Measurements from ENCODE around the gene FKBP1A. TPM values are rescaled to one million over a fixed set of nuclear protein-coding genes. Genes with fewer than 3 reads are reported as not detected.
A peak's percentile ranks its signal among the peaks of the same experiment; 100 is the strongest.

The FKBP1A gene
- 362 and 453 TPM in 2 replicates for polyA plus RNA-seq (2012; rRNA removed)
- polyA plus RNA-seq (2012; cell fraction: cytosol; rRNA removed), result 418 and 470 TPM in 2 replicates
- polyA plus RNA-seq (2012; cell fraction: nucleus; rRNA removed), result 119 and 151 TPM in 2 replicates

DNA sequence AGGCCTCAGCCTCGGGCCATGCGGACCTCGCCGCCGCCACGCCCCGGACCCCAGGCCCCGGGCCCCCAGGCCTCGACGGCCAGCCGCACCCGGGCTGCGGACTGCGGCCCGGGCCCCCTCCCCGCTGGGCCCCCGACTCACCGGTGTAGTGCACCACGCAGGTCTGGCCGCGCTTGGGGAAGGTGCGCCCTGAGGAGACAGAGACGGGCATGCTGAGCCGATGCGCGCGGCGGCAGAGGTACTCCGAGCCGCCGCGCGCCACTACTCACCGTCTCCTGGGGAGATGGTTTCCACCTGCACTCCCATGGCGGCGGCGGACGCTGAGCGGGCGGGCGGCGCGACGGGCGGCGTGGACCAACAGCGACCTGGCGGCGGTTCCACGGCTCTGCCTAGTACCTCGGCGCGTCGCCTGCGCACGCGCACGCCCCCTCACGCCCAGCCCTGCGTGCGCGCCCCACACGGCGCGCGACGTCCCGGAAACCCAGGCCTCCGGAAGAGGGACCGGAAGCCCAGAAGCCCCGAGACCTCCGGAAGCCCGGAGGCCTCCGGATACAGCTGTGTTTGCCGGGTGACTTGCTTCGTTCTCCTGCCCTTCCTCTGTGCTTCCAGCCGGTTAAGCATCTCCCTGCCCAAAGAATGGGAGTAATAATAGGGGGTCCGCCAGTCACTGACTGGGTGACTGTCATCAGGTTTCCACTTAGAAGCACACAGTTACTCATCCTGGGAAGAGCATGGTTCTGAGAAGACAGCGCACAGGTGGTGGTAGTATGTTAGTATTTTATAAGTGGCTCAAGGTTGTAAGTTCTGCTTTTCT lies at the start of gene FKBP1A:
Gene FKBP1A, minus strand, starts transcription at position 362 of the 814 bp plus-strand sequence. Its CDS starts 56 bp downstream, at position 306.
- 4% methylated on average over 5 of the region's 79 CpGs for WGBS (ENCODE audit: low lambda C conversion rate)
- peak; percentile 88 for TF ChIP-seq MXI1 (IDR thresholded peaks at IDR 0.05; ENCODE audit: low read depth, low read length)
- TF ChIP-seq MEF2A (IDR thresholded peaks at IDR 0.05; ENCODE audit: borderline replicate concordance, low read depth), result no peak
- 0 out of 2 replicates have a peak, but pooled peaks have one; percentile 31 for TF ChIP-seq RFX5 (IDR thresholded peaks at IDR 0.05; ENCODE audit: low read length)
- TF ChIP-seq TEAD4 (IDR thresholded peaks at IDR 0.05; ENCODE audit: borderline replicate concordance, insufficient read depth), result no peak
- TF ChIP-seq, protein P1, sequence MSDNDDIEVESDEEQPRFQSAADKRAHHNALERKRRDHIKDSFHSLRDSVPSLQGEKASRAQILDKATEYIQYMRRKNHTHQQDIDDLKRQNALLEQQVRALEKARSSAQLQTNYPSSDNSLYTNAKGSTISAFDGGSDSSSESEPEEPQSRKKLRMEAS (IDR thresholded peaks at IDR 0.05; ENCODE audit: low read depth), result peak; percentile 62
- TF ChIP-seq YY1 (IDR thresholded peaks at IDR 0.05; ENCODE audit: low read depth), result peak; percentile 56; the same call in 1 of the 2 replicates
- peak; percentile 86; the same call in 1 of the 2 replicates for TF ChIP-seq SIN3A (IDR thresholded peaks at IDR 0.05; ENCODE audit: borderline replicate concordance, low read depth, low read length)
- TF ChIP-seq GABPA (IDR thresholded peaks at IDR 0.05; ENCODE audit: low read depth), result peak; percentile 95
- no peak for TF ChIP-seq EZH2phosphoT487 (IDR thresholded peaks at IDR 0.05; ENCODE audit: borderline replicate concordance, low read depth)
- no peak for TF ChIP-seq SMC3 (IDR thresholded peaks at IDR 0.05; ENCODE audit: low read depth, low read length)
- TF ChIP-seq ELF1 (IDR thresholded peaks at IDR 0.05), result peak; percentile 98
- no peak for TF ChIP-seq IRF3 (IDR thresholded peaks at IDR 0.05; ENCODE audit: low read depth, low read length)
- no peak for TF ChIP-seq FOXM1 (IDR thresholded peaks at IDR 0.05; ENCODE audit: low read depth)
- TF ChIP-seq CHD2 (IDR thresholded peaks at IDR 0.05; ENCODE audit: low read length, partially characterized antibody), result peak; percentile 71
- peak; percentile 5; the same call in 1 of the 2 replicates for TF ChIP-seq RAD21 (IDR thresholded peaks at IDR 0.05; ENCODE audit: low read length)
- TF ChIP-seq TCF12 (IDR thresholded peaks at IDR 0.05), result peak; percentile 22; the same call in 1 of the 2 replicates
- TF ChIP-seq, protein P2, sequence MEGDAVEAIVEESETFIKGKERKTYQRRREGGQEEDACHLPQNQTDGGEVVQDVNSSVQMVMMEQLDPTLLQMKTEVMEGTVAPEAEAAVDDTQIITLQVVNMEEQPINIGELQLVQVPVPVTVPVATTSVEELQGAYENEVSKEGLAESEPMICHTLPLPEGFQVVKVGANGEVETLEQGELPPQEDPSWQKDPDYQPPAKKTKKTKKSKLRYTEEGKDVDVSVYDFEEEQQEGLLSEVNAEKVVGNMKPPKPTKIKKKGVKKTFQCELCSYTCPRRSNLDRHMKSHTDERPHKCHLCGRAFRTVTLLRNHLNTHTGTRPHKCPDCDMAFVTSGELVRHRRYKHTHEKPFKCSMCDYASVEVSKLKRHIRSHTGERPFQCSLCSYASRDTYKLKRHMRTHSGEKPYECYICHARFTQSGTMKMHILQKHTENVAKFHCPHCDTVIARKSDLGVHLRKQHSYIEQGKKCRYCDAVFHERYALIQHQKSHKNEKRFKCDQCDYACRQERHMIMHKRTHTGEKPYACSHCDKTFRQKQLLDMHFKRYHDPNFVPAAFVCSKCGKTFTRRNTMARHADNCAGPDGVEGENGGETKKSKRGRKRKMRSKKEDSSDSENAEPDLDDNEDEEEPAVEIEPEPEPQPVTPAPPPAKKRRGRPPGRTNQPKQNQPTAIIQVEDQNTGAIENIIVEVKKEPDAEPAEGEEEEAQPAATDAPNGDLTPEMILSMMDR (IDR thresholded peaks at IDR 0.05), result no peak
- no peak for TF ChIP-seq GATA2 (CRISPR knock-in tag; IDR thresholded peaks at IDR 0.05)
- TF ChIP-seq TAF1 (IDR thresholded peaks at IDR 0.05; ENCODE audit: borderline replicate concordance, low read depth, low read length), result peak; percentile 57; the same call in 1 of the 2 replicates
- 0 out of 2 replicates have a peak, but pooled peaks have one; percentile 12 for TF ChIP-seq RCOR1 (IDR thresholded peaks at IDR 0.05; ENCODE audit: low read length)
- TF ChIP-seq, protein P3, sequence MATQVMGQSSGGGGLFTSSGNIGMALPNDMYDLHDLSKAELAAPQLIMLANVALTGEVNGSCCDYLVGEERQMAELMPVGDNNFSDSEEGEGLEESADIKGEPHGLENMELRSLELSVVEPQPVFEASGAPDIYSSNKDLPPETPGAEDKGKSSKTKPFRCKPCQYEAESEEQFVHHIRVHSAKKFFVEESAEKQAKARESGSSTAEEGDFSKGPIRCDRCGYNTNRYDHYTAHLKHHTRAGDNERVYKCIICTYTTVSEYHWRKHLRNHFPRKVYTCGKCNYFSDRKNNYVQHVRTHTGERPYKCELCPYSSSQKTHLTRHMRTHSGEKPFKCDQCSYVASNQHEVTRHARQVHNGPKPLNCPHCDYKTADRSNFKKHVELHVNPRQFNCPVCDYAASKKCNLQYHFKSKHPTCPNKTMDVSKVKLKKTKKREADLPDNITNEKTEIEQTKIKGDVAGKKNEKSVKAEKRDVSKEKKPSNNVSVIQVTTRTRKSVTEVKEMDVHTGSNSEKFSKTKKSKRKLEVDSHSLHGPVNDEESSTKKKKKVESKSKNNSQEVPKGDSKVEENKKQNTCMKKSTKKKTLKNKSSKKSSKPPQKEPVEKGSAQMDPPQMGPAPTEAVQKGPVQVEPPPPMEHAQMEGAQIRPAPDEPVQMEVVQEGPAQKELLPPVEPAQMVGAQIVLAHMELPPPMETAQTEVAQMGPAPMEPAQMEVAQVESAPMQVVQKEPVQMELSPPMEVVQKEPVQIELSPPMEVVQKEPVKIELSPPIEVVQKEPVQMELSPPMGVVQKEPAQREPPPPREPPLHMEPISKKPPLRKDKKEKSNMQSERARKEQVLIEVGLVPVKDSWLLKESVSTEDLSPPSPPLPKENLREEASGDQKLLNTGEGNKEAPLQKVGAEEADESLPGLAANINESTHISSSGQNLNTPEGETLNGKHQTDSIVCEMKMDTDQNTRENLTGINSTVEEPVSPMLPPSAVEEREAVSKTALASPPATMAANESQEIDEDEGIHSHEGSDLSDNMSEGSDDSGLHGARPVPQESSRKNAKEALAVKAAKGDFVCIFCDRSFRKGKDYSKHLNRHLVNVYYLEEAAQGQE (IDR thresholded peaks at IDR 0.05; ENCODE audit: low read depth, low read length), result no peak
- peak; percentile 48 for TF ChIP-seq PBX3 (IDR thresholded peaks at IDR 0.05)
- TF ChIP-seq, protein P4, sequence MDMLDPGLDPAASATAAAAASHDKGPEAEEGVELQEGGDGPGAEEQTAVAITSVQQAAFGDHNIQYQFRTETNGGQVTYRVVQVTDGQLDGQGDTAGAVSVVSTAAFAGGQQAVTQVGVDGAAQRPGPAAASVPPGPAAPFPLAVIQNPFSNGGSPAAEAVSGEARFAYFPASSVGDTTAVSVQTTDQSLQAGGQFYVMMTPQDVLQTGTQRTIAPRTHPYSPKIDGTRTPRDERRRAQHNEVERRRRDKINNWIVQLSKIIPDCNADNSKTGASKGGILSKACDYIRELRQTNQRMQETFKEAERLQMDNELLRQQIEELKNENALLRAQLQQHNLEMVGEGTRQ (IDR thresholded peaks at IDR 0.05; ENCODE audit: borderline replicate concordance, low read depth, low read length), result no peak

More for the DNA sequence above, at the start of gene FKBP1A:
- peak within 1 kb of the TSS; percentile 96 for H2AFZ ChIP-seq (ENCODE audit: low read depth)
- no peaks in the 10 kb centered on the region for H3K27me3 ChIP-seq (ENCODE audit: insufficient read depth)
- H3K4me1 ChIP-seq (ENCODE audit: control insufficient read depth in 1 of 2, insufficient read depth in 2 of 2, low read depth in 1 of 2, low read length in 1 of 2), result peaks cover 20 to 41% of the 10 kb centered on the region in 2 experiments; a peak in 3 of 4 replicates
- peaks cover 51% of the 10 kb centered on the region for H3K79me2 ChIP-seq (ENCODE audit: insufficient read depth)
- peaks cover 41% of the 10 kb centered on the region for H4K20me1 ChIP-seq (ENCODE audit: insufficient read depth)
- H3K9me2 ChIP-seq, result no peaks in the 10 kb centered on the region
- no peaks in the 10 kb centered on the region for H3K9me3 ChIP-seq
- H3K27ac ChIP-seq (ENCODE audit: low read depth in 2 of 2, low read length in 1 of 2), result peak within 1 kb of the TSS; percentile 75 to 83; a peak in 3 of 4 replicates
- peak within 1 kb of the TSS; percentile 99 for H3K4me2 ChIP-seq
- POLR2A ChIA-PET, result interaction anchor here (0.6 to 1.7 kb wide), 4 partner anchors 9 to 73 kb away, joined by 3 to 8 read pairs (median 6); no protein-coding TSS in a partner anchor
- peak within 1 kb of the TSS; percentile 78 for H3K9ac ChIP-seq
- no peaks in the 10 kb centered on the region for H3F3A ChIP-seq (replicated peaks; ENCODE audit: insufficient read depth)
- peak; percentile 95 for DNase-seq
- peak within 1 kb of the TSS; percentile 90 to 95 for H3K4me3 ChIP-seq (ENCODE audit: low read depth in 2 of 2, low read length in 1 of 2)
- CTCF ChIA-PET, result interaction anchor here (1.3 to 3.9 kb wide), 4 partner anchors 35 to 179 kb away, joined by 3 to 11 read pairs (median 5); partner anchors contain the start of gene NSFL1C
- H3K36me3 ChIP-seq (replicated peaks in 1 of 2; ENCODE audit: control insufficient read depth in 1 of 2, insufficient read depth in 2 of 2, low read length in 1 of 2), result peaks cover 0 to 9% of the 10 kb centered on the region in 2 experiments

Data from SK-N-SH (cell line).